C4-2B (cell line): ENCODE data around the gene SCO1.
A peak's percentile ranks its signal among the peaks of the same experiment; 100 is the strongest.

Source experiments
- H3K27ac ChIP-seq: fragments of 450-650 bp; 2 replicates; pipeline ENCODE4 v1.5.1; 2017
- CTCF ChIP-seq: fragments of 450-650 bp; conservative IDR thresholded peaks from 2 replicates; pipeline ENCODE4 v1.5.1; 2017; ENCODE audit warnings: mild to moderate bottlenecking
- ZFX ChIP-seq: fragments of 450-650 bp; IDR thresholded peaks from 2 replicates; pipeline ENCODE4 v1.6.1; 2017

SCO1 gene

GRCh38 chr17:10697092-10698081 lies at the start of gene SCO1, which contains the start of gene ADPRM:
Gene SCO1, minus strand, starts transcription at chr17:10697533. Its CDS starts 26 bp downstream, at chr17:10697507.
Gene ADPRM, plus strand, starts transcription at chr17:10697594. Its CDS starts 7,333 bp downstream, at chr17:10704927.
- TF ChIP-seq CTCF (peak; percentile 53), ZFX (peak; percentile 84)
- peak within 1 kb of the TSS; percentile 93 for H3K27ac ChIP-seq

- no peak overlapping the region for H3K27ac ChIP-seq
- TF ChIP-seq ZFX (no peak), CTCF (no peak)
Observed at GRCh38 chr17:10745231-10745630, 47.9 kb upstream of the SCO1 start.

GRCh38 chr17:10744501-10745000 lies 47.2 kb upstream of the SCO1 start:
- H3K27ac ChIP-seq: no peak overlapping the region
- no peak for TF ChIP-seq ZFX
- TF ChIP-seq CTCF: no peak

- no peak overlapping the region for H3K27ac ChIP-seq
- TF ChIP-seq CTCF (no peak), ZFX (no peak)
Observed at GRCh38 chr17:10743316-10744009, 46.1 kb upstream of the SCO1 start.

GRCh38 chr17:10742431-10742830 lies 45.1 kb upstream of the SCO1 start:
- TF ChIP-seq ZFX (no peak), CTCF (no peak)
- no peak overlapping the region for H3K27ac ChIP-seq

GRCh38 chr17:10741416-10742135 lies 44.2 kb upstream of the SCO1 start:
- no peak overlapping the region for H3K27ac ChIP-seq
- TF ChIP-seq CTCF (no peak), ZFX (no peak)
